EH (cell line): ENCODE data around the gene GNRHR.

Experiments
- DNase-seq: peaks from one replicate; pipeline ENCODE4 v3.0.0-alpha.2; 2015; ENCODE audit warnings: low read depth

Gene GNRHR

GRCh38 chr4:67700116-67700737, 54.0 kb downstream of the GNRHR start:
- DNase-seq: peak; percentile 21

GRCh38 chr4:67699603-67700002, 54.6 kb downstream of the GNRHR start:
- no peak for DNase-seq

GRCh38 chr4:67697860-67698687, 56.1 kb downstream of the GNRHR start:
- DNase-seq: no peak

GRCh38 chr4:67696061-67696460, 58.1 kb downstream of the GNRHR start:
- DNase-seq: no peak

- DNase-seq: peak; percentile 15
Measured at GRCh38 chr4:67694662-67695061, 59.5 kb downstream of the GNRHR start.

GRCh38 chr4:67691328-67691727, 62.9 kb downstream of the GNRHR start:
- DNase-seq: no peak
